HepG2 (cell line): ENCODE results near the gene CRKL. TPM values are rescaled to one million over a fixed set of nuclear protein-coding genes. Genes with fewer than 3 reads are reported as not detected.

Source experiments
- ADNP ChIP-seq: sonication (generic); formaldehyde crosslinking; IDR thresholded peaks from 2 replicates; pipeline ENCODE4 v1.4.0; 2020; ENCODE audit warnings: missing genetic modification reagents
- GPN1 ChIP-seq: sonication (generic); formaldehyde crosslinking; IDR thresholded peaks from 2 replicates; pipeline ENCODE4 v1.5.1; 2020; ENCODE audit warnings: missing genetic modification reagents, borderline replicate concordance
- NR2C2 ChIP-seq: sonication (generic); formaldehyde crosslinking; IDR thresholded peaks from 2 replicates; pipeline ENCODE4 v1.4.0; 2020; ENCODE audit warnings: missing genetic modification reagents, mild to moderate bottlenecking, moderate library complexity, borderline replicate concordance
- PHF21A ChIP-seq: sonication (generic); formaldehyde crosslinking; IDR thresholded peaks from 2 replicates; pipeline ENCODE4 v1.5.0; 2020; ENCODE audit warnings: mild to moderate bottlenecking, missing genetic modification reagents
- PRMT3 ChIP-seq: sonication (generic); formaldehyde crosslinking; IDR thresholded peaks from 2 replicates; pipeline ENCODE4 v1.8.1; 2022; ENCODE audit warnings: low read depth, mild to moderate bottlenecking, moderate library complexity, missing genetic modification reagents, borderline replicate concordance
- TARDBP ChIP-seq: sonication (generic); formaldehyde crosslinking; IDR thresholded peaks from 2 replicates; pipeline ENCODE4 v1.8.0; 2022; ENCODE audit warnings: mild to moderate bottlenecking, missing genetic modification reagents
- TCF12 ChIP-seq, 2 experiments: fragments of 450-650 bp in 1 of 2; sonication (generic) in 1 of 2; formaldehyde crosslinking in 1 of 2; IDR thresholded peaks; 2 replicates each; pipeline versions ENCODE4 v1.6.1 to v1.8.0; 2017 to 2022; ENCODE audit warnings: antibody characterized with exemption in 1 of 2, mild to moderate bottlenecking in 1 of 2, missing genetic modification reagents in 1 of 2, moderate library complexity in 1 of 2
- ZNF557 ChIP-seq: sonication (generic); formaldehyde crosslinking; IDR thresholded peaks from 2 replicates; pipeline ENCODE4 v1.4.0; 2020; ENCODE audit warnings: missing genetic modification reagents
- ZNF564 ChIP-seq: sonication (generic); formaldehyde crosslinking; IDR thresholded peaks from 2 replicates; pipeline ENCODE4 v1.8.1; 2023; ENCODE audit warnings: mild to moderate bottlenecking, missing genetic modification reagents
- polyA plus RNA-seq, 8 experiments: library from polyadenylated mRNA; depleted of rRNA in 3 of 8; stranded (reverse) in 7 of 8; unstranded in 1 of 8; fragments of >200 nt; fragmentation: Illumina TruSeq in 4 of 8; extraction: Trizol in 4 of 8; gene quantifications; 2 replicates each; pipeline versions ENCODE4 v1.2.1 to v1.2.3, GENCODE V29; 2011 to 2016; ENCODE audit warnings: low read depth in 4 of 8, missing spikeins in 1 of 8, mixed read lengths in 1 of 8; ENCODE audit not compliant: insufficient read depth in 1 of 8
- total RNA-seq, 5 experiments: library from RNA; depleted of rRNA; stranded (reverse); fragments of >200 nt; fragmentation: Illumina TruSeq; extraction: Trizol; gene quantifications; 2 replicates each; pipeline ENCODE4 v1.2.3, GENCODE V29; 2016; ENCODE audit warnings: low read depth in 1 of 5
- TF ChIP-seq, protein P1 (sequence below): sonication (generic); formaldehyde crosslinking; IDR thresholded peaks from 2 replicates; pipeline ENCODE4 v1.8.0; 2022; ENCODE audit warnings: low read depth, missing genetic modification reagents
- TF ChIP-seq, protein P2 (sequence below), 2 experiments: fragments of 450-650 bp in 1 of 2; sonication (generic) in 1 of 2; formaldehyde crosslinking in 1 of 2; IDR thresholded peaks; 2 replicates each; pipeline versions ENCODE4 v1.6.1 to v1.8.0; 2016 to 2022; ENCODE audit warnings: antibody characterized with exemption in 1 of 2, mild to moderate bottlenecking in 1 of 2, missing genetic modification reagents in 1 of 2
- TF ChIP-seq, protein P3 (sequence below): sonication (generic); formaldehyde crosslinking; IDR thresholded peaks from 2 replicates; pipeline ENCODE4 v1.4.0; 2020; ENCODE audit warnings: missing genetic modification reagents
- TF ChIP-seq, protein P4 (sequence below): sonication (generic); formaldehyde crosslinking; IDR thresholded peaks from 2 replicates; pipeline ENCODE4 v1.4.0; 2020; ENCODE audit warnings: missing genetic modification reagents, borderline replicate concordance

The CRKL gene
- total and polyA plus RNA-seq, 2 of the 13 experiments (the other 11 are each of a cell fraction or from before 2014, with no cell fraction given) = 37.4 to 60.6 TPM

DNA sequence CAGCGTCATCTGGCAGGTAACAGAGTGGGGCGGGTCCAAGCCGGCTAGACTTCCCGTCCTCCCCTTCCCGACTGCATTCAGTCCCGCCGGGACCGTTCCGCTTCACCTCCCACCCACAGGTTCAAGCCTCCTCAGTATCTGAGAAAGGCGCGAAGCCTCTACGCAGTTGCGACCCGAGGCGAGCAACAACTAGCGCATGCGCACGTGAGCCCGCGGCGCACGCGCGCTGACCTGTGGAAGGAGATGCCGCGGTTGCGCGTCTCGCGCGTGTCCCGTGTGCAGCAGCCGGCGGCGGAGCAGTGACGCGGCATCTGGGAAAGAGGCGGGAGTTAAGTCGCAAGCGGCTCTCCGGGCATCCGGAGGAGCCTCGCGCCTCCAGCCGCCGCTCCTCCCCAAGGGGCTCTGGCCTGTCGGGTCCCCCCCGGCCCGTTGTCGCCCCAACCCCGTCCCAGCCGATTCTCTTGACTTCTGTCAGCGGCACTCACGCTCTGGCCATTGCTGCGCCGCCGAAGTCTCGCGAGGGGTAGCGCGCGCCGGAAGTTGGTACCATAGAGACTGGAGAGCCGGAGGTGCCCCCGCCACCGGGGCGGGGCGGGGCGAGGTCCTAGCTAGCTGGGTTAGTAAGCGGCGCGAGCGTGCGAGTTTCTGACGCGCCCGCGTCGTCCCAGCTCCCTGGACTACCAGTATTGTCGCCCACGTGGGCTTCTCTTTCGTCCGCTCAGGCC, 84.6 kb downstream of the CRKL start, which contains the start of gene THAP7 (continued):
- TF ChIP-seq TCF12 (IDR thresholded peaks at IDR 0.05) (no peak), TCF12 (CRISPR knock-in tag; IDR thresholded peaks at IDR 0.05) (peak; percentile 59; the same call in 1 of the 2 replicates), ZNF557 (CRISPR knock-in tag) (no peak), ADNP (CRISPR knock-in tag) (no peak), GPN1 (CRISPR knock-in tag) (no peak), PRMT3 (peak; percentile 77), ZNF564 (CRISPR knock-in tag) (peak; percentile 82; the same call in 1 of the 2 replicates), NR2C2 (CRISPR knock-in tag) (peak; percentile 72), TARDBP (CRISPR knock-in tag) (peak; percentile 64; the same call in 1 of the 2 replicates), PHF21A (peak; percentile 86)
- TF ChIP-seq, protein P1, sequence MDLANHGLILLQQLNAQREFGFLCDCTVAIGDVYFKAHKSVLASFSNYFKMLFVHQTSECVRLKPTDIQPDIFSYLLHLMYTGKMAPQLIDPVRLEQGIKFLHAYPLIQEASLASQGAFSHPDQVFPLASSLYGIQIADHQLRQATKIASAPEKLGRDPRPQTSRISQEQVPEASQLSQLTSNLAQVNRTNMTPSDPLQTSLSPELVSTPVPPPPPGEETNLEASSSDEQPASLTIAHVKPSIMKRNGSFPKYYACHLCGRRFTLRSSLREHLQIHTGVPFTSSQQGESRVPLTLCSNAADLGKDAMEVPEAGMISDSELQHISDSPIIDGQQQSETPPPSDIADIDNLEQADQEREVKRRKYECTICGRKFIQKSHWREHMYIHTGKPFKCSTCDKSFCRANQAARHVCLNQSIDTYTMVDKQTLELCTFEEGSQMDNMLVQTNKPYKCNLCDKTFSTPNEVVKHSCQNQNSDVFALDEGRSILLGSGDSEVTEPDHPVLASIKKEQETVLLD (CRISPR knock-in tag) = peak; percentile 66
- TF ChIP-seq, protein P2, sequence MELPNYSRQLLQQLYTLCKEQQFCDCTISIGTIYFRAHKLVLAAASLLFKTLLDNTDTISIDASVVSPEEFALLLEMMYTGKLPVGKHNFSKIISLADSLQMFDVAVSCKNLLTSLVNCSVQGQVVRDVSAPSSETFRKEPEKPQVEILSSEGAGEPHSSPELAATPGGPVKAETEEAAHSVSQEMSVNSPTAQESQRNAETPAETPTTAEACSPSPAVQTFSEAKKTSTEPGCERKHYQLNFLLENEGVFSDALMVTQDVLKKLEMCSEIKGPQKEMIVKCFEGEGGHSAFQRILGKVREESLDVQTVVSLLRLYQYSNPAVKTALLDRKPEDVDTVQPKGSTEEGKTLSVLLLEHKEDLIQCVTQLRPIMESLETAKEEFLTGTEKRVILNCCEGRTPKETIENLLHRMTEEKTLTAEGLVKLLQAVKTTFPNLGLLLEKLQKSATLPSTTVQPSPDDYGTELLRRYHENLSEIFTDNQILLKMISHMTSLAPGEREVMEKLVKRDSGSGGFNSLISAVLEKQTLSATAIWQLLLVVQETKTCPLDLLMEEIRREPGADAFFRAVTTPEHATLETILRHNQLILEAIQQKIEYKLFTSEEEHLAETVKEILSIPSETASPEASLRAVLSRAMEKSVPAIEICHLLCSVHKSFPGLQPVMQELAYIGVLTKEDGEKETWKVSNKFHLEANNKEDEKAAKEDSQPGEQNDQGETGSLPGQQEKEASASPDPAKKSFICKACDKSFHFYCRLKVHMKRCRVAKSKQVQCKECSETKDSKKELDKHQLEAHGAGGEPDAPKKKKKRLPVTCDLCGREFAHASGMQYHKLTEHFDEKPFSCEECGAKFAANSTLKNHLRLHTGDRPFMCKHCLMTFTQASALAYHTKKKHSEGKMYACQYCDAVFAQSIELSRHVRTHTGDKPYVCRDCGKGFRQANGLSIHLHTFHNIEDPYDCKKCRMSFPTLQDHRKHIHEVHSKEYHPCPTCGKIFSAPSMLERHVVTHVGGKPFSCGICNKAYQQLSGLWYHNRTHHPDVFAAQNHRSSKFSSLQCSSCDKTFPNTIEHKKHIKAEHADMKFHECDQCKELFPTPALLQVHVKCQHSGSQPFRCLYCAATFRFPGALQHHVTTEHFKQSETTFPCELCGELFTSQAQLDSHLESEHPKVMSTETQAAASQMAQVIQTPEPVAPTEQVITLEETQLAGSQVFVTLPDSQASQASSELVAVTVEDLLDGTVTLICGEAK (IDR thresholded peaks at IDR 0.05) = no peak
- TF ChIP-seq, protein P2 (CRISPR knock-in tag; IDR thresholded peaks at IDR 0.05) = peak; percentile 65
- TF ChIP-seq, protein P3, sequence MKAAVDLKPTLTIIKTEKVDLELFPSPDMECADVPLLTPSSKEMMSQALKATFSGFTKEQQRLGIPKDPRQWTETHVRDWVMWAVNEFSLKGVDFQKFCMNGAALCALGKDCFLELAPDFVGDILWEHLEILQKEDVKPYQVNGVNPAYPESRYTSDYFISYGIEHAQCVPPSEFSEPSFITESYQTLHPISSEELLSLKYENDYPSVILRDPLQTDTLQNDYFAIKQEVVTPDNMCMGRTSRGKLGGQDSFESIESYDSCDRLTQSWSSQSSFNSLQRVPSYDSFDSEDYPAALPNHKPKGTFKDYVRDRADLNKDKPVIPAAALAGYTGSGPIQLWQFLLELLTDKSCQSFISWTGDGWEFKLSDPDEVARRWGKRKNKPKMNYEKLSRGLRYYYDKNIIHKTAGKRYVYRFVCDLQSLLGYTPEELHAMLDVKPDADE (CRISPR knock-in tag) = peak; percentile 74; the same call in 1 of the 2 replicates
- TF ChIP-seq, protein P4, sequence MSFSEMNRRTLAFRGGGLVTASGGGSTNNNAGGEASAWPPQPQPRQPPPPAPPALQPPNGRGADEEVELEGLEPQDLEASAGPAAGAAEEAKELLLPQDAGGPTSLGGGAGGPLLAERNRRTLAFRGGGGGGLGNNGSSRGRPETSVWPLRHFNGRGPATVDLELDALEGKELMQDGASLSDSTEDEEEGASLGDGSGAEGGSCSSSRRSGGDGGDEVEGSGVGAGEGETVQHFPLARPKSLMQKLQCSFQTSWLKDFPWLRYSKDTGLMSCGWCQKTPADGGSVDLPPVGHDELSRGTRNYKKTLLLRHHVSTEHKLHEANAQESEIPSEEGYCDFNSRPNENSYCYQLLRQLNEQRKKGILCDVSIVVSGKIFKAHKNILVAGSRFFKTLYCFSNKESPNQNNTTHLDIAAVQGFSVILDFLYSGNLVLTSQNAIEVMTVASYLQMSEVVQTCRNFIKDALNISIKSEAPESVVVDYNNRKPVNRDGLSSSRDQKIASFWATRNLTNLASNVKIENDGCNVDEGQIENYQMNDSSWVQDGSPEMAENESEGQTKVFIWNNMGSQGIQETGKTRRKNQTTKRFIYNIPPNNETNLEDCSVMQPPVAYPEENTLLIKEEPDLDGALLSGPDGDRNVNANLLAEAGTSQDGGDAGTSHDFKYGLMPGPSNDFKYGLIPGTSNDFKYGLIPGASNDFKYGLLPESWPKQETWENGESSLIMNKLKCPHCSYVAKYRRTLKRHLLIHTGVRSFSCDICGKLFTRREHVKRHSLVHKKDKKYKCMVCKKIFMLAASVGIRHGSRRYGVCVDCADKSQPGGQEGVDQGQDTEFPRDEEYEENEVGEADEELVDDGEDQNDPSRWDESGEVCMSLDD (CRISPR knock-in tag) = peak; percentile 64; the same call in 1 of the 2 replicates
